ENCODE measurements around the gene RXFP3. TPM values are rescaled to one million over a fixed set of nuclear protein-coding genes. Genes with fewer than 3 reads are reported as not detected.

Gene RXFP3
- total RNA-seq, 1 donor from 2014 or later: not detected

- DNase-seq (ENCODE audit: extremely low read depth, low read depth, low spot score): no peak
Measured at GRCh38 chr5:33978306-33978705, 42.1 kb downstream of the RXFP3 start.

GRCh38 chr5:33980030-33980429 lies 43.8 kb downstream of the RXFP3 start:
- no peak for DNase-seq (ENCODE audit: extremely low read depth, low read depth, low spot score)

GRCh38 chr5:33981408-33982162 lies 45.4 kb downstream of the RXFP3 start:
- DNase-seq (ENCODE audit: extremely low read depth, low read depth, low spot score): no peak

GRCh38 chr5:33984178-33984577 lies 48.0 kb downstream of the RXFP3 start:
- no peak for DNase-seq (ENCODE audit: extremely low read depth, low read depth, low spot score)

GRCh38 chr5:33984671-33985124 lies 48.5 kb downstream of the RXFP3 start, which contains the start of gene SLC45A2:
SLC45A2 (minus strand) TSS chr5:33984693; CDS start chr5:33984583, 110 bp downstream.
- no peak for DNase-seq (ENCODE audit: extremely low read depth, low read depth, low spot score)

GRCh38 chr5:33985447-33985846 lies 49.3 kb downstream of the RXFP3 start:
- no peak for DNase-seq (ENCODE audit: extremely low read depth, low read depth, low spot score)

Other genes with a start within 250 kb of the RXFP3 start
- 4.3 and 10.9 TPM in 2 replicates for gene ADAMTS12, start 44.4 kb upstream of the RXFP3 start, total RNA-seq
- gene SLC45A2, start 48.3 kb downstream of the RXFP3 start, total RNA-seq: not detected in 2 replicates
- 17.2 and 19.7 TPM in 2 replicates for gene AMACR, start 71.7 kb downstream of the RXFP3 start, total RNA-seq
- 3.5 and 10.5 TPM in 2 replicates for gene C1QTNF3, start 106.8 kb downstream of the RXFP3 start, total RNA-seq

All from glomerular endothelial cell (primary cell).